NCI-H1417 treated with DMSO at 0.1 percent for 48 hours (cell line): ENCODE data around the gene OR4D5.

Experiments used
- DNase-seq: peaks from one replicate; lab custom pipeline; 2025; lab: John Stamatoyannopoulos, UW

OR4D5 gene

GRCh38 chr11:123939317-123939716 lies at the start of gene OR4D5:
TSS of gene OR4D5 (plus strand) at chr11:123939617. CDS start at chr11:123939617, 0 bp downstream.
- no peak for DNase-seq

- no peak for DNase-seq
These were observed 47.4 kb upstream of the OR4D5 start for GRCh38 chr11:123892031-123892430.

GRCh38 chr11:123899792-123900191 lies 39.6 kb upstream of the OR4D5 start:
- DNase-seq: no peak

DNA sequence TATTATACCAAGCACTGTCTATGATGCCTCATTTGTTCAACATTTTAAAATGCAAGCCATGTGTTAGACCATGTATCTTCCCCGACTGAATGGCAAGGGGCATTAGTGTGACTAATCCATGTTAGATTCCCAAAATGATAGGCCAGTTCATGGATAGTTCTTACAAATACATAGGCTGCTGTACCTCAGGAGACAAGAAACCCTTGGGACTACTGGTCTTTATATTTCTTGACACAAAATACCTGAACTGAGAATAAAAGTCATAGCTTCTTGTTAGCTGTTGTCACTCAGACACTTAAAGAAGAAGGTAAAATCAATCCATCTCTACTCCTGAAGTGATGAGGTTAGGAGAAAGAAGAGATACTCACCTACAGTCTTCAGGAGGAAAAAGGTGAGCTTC lies 37.5 kb upstream of the OR4D5 start, which contains the start of gene OR8D4:
OR8D4 (plus strand) TSS at position 301 of the 400 bp plus-strand sequence. CDS start 4,265 bp downstream, outside the sequence.
- DNase-seq: no peak

- DNase-seq: no peak
These were observed 35.5 kb upstream of the OR4D5 start for GRCh38 chr11:123903932-123904331.

GRCh38 chr11:123904932-123905331 lies 34.5 kb upstream of the OR4D5 start:
- DNase-seq: no peak

GRCh38 chr11:123905826-123906225 lies 33.6 kb upstream of the OR4D5 start:
- DNase-seq: no peak

- DNase-seq: no peak
These were observed 18.5 kb upstream of the OR4D5 start for GRCh38 chr11:123920943-123921342.

DNA sequence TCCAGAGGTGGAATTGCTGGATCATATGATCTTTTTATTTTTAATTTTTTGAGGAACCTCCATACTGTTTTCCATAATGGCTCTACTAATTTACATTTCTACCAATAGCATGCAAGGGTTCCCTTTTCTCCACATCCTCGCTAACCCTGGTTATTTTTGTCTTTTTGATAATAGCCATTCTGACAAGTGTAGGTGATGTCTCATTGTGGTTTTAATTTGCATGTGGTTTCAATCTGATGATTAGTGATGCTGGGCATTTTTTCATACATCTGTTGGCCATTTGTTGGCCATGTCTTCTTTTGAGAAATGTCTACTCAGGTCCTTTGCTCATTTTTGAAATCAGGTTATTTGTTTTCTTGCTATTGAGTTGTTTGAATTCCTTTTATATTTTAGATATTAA lies 15.4 kb upstream of the OR4D5 start:
- no peak for DNase-seq

GRCh38 chr11:123942413-123942812 lies 3.0 kb downstream of the OR4D5 start:
- no peak for DNase-seq

- DNase-seq: no peak
These were observed 4.3 kb downstream of the OR4D5 start, which contains the start of gene OR6T1 for GRCh38 chr11:123943738-123944137. TSS of gene OR6T1 (minus strand) at chr11:123943838. CDS start at chr11:123943838, 0 bp downstream.

DNA sequence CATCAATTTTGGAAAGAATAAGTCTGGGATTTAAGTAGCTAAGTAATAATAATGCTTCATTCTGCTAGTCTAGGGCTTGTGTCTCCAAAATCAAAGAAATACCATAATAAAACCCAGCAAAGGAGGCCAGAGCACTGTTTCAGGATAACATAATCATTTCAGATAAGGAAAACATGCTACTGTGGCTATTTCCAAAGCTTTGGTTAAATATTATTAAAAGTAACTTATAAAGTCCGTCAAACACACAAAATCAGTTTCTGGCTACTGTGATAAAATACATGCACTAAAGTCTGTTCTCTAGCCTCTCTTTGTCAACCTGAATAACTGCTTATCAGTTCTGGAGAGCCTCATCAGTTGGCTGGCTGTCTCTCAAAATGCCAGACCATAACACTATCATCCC lies 5.7 kb downstream of the OR4D5 start:
- no peak for DNase-seq

- DNase-seq: no peak
These were observed 17.3 kb downstream of the OR4D5 start for GRCh38 chr11:123956752-123957151.

- no peak for DNase-seq
These were observed 34.4 kb downstream of the OR4D5 start for GRCh38 chr11:123973816-123974215.

DNA sequence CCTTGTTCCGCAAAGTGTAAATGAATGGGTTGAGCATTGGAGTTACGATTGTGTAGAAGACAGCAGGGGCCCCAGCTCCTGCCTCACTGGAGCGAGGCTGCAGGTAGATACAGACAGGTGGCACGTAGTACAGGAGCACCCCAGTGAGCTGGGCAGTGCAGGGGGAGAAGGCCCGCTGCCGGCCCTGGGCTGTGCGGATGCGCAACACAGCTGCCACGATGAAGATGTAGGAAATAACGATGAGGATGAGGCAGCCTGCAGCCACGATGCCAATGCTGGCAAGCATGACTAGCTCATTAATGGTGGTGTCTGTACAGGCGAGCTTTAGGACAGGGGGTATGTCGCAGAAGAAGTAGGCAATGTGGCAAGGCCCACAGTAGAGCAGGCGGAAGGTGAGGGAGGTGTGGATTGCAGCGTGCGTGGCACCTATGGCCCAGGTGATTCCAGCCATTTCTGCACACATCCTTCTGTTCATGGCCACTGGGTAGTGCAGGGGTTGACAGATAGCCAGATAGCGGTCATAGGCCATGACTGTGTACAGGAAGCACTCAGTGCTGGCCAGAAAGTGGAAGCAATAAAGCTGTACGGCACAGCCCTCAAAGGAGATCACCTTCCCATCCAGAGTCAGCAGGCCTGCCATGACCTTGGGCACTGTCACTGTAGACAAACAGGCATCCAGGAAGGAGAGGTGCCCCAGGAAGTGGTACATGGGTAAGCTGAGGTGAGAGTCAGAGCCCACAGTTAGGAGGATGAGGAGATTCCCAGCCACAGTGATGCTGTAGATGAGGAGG lies 37.5 kb downstream of the OR4D5 start:
- no peak for DNase-seq

DNA sequence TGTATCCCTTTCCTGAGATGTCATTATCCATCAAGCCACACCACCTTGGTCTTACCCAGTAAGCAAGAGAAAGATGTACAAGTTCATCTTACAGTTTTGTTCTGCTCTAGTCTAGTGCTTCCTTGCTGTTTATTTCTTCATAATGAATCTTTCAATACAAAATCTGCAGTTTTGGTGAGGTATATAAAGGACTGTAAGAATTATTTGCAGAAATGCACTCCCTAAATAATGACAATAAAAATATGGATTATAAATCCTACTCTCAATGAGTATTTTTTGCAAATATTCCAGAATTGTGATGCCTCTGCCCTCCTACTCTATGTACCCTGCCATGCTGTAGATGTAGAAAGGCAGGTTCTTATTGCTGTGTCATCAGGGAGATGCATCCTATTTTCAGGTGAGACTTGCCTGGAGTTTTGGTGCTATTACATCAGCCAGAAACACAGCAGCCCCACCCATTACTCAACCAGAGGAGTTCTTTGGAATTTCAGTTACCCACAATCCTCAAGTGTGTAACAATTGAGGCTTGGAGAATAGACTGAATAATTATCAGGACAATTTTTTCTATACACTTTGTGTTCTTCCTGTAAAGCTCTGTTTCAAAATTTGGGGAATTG lies 38.4 kb downstream of the OR4D5 start, which contains the start of gene OR10S1:
OR10S1 (minus strand) TSS at position 51 of the 617 bp plus-strand sequence. CDS start 117 bp downstream, outside the sequence.
- DNase-seq: no peak

GRCh38 chr11:123979311-123979710 lies 39.9 kb downstream of the OR4D5 start:
- no peak for DNase-seq
